Esophagus muscularis mucosa (tissue), 4 donors: ENCODE results near the gene TMEM45A. TPM values are rescaled to one million over a fixed set of nuclear protein-coding genes. Genes with fewer than 3 reads are reported as not detected.

Experiments
- DNase-seq: peaks from one replicate; pipeline ENCODE4 v3.0.0-alpha.2; 2017; ENCODE audit errors: extremely low spot score
- H3K27ac ChIP-seq, 4 donors: fragments of 200-600 bp; sonication (generic); replicated peaks in 1 of 4; 1 replicate in 3 of 4; 2 replicates in 1 of 4; pipeline ENCODE4 v1.5.1; 2016 to 2019; ENCODE audit warnings: mild to moderate bottlenecking in 1 of 4
- H3K27me3 ChIP-seq, 4 donors: fragments of 200-600 bp; sonication (generic); one replicate each; pipeline versions ENCODE4 v1.5.1 to v1.6.0; 2016 to 2019
- H3K36me3 ChIP-seq, 4 donors: fragments of 200-600 bp; sonication (generic); one replicate each; pipeline ENCODE4 v1.5.1; 2016 to 2019
- H3K4me1 ChIP-seq, 4 donors: fragments of 200-600 bp; sonication (generic); one replicate each; pipeline ENCODE4 v1.5.1; 2016 to 2019
- H3K4me3 ChIP-seq, 4 donors: fragments of 200-600 bp; sonication (generic); 1 replicate in 2 of 4; 2 replicates in 2 of 4; pipeline ENCODE4 v1.5.1; 2016 to 2019; ENCODE audit warnings: mild to moderate bottlenecking in 4 of 4, moderate library complexity in 1 of 4
- H3K9me3 ChIP-seq, 4 donors: fragments of 200-600 bp; sonication (generic); 1 replicate in 3 of 4; 2 replicates in 1 of 4; pipeline ENCODE4 v1.5.1; 2016 to 2019
- EP300 ChIP-seq: sonication (generic); formaldehyde crosslinking; IDR thresholded peaks from one replicate; pipeline ENCODE4 v1.6.1; 2017; ENCODE audit warnings: antibody characterized with exemption
- POLR2A ChIP-seq: fragments of 450-650 bp; IDR thresholded peaks from one replicate; pipeline ENCODE4 v1.6.1; 2017; ENCODE audit warnings: antibody characterized with exemption, moderate library complexity, mild to moderate bottlenecking, low read depth
- POLR2AphosphoS5 ChIP-seq, 2 donors: sonication (generic); formaldehyde crosslinking; IDR thresholded peaks; one replicate each; pipeline ENCODE4 v1.6.1; 2017; ENCODE audit warnings: antibody characterized with exemption in 2 of 2
- WGBS: methylation state at CpG from one replicate; pipeline ENCODE4 v1.1.5; 2018; 5-methylcytosine and 5-hydroxymethylcytosine counted together
- intact Hi-C: fragments of 100-400 bp; cut with DNase I; formaldehyde crosslinking; loops from one replicate; pipeline ENCODE4 v1.15.1; 2023
- total RNA-seq, 4 donors: library from RNA; depleted of rRNA; stranded (reverse); fragments of >200 nt; gene quantifications; one replicate each; pipeline versions ENCODE4 v1.1.0 to v1.2.1, GENCODE V29; 2016
- TF ChIP-seq, protein P1 (sequence below), 3 experiments: fragments of 200-600 bp in 2 of 3; fragments of 450-650 bp in 1 of 3; sonication (generic) in 2 of 3; IDR thresholded peaks; one replicate each; pipeline ENCODE4 v1.5.1; 2017 to 2019; ENCODE audit warnings: antibody characterized with exemption in 3 of 3, mild to moderate bottlenecking in 2 of 3, moderate library complexity in 1 of 3

The TMEM45A gene
- total RNA-seq, 4 donors from 2014 or later: 8.7 to 17.2 (median 9.6) TPM

DNA sequence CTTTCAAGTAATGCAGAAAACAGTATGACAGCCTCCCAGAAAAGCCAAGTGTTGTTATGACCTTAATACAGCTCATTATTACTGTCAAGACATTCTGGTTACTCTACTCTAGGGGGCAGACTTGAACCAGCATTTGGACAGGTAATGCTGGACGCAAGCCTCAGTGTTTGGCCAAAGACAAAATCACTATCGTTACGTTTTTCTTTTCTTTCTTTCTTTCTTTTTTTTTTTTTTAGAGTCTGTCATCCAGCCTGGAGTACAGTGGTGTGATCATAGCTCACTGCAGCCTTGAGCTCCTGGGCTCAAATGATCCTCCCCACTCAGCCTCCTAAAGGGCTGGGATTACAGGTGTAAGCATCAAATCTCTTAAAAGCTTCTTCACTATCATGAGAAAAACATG lies 29.4 kb upstream of the TMEM45A start:
- no peak overlapping the region for H3K27ac ChIP-seq
- DNase-seq: peak; percentile 17
- no peak overlapping the region for H3K4me3 ChIP-seq
- no peaks in the 10 kb centered on the region for H3K27me3 ChIP-seq
- no peaks in the 10 kb centered on the region for H3K9me3 ChIP-seq
- intact Hi-C loops: loop anchor here (1.0 kb wide), 1 partner anchor 127 kb away; no protein-coding TSS in a partner anchor
- no peaks in the 10 kb centered on the region for H3K4me1 ChIP-seq
- 0% methylated on average over 3 of the region's 3 CpGs for WGBS
- TF ChIP-seq, protein P1, sequence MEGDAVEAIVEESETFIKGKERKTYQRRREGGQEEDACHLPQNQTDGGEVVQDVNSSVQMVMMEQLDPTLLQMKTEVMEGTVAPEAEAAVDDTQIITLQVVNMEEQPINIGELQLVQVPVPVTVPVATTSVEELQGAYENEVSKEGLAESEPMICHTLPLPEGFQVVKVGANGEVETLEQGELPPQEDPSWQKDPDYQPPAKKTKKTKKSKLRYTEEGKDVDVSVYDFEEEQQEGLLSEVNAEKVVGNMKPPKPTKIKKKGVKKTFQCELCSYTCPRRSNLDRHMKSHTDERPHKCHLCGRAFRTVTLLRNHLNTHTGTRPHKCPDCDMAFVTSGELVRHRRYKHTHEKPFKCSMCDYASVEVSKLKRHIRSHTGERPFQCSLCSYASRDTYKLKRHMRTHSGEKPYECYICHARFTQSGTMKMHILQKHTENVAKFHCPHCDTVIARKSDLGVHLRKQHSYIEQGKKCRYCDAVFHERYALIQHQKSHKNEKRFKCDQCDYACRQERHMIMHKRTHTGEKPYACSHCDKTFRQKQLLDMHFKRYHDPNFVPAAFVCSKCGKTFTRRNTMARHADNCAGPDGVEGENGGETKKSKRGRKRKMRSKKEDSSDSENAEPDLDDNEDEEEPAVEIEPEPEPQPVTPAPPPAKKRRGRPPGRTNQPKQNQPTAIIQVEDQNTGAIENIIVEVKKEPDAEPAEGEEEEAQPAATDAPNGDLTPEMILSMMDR (IDR thresholded peaks at IDR 0.05): peak; percentile 58 to 68 (median 66)
- no peak for TF ChIP-seq EP300
- H3K36me3 ChIP-seq: no peaks in the 10 kb centered on the region

DNA sequence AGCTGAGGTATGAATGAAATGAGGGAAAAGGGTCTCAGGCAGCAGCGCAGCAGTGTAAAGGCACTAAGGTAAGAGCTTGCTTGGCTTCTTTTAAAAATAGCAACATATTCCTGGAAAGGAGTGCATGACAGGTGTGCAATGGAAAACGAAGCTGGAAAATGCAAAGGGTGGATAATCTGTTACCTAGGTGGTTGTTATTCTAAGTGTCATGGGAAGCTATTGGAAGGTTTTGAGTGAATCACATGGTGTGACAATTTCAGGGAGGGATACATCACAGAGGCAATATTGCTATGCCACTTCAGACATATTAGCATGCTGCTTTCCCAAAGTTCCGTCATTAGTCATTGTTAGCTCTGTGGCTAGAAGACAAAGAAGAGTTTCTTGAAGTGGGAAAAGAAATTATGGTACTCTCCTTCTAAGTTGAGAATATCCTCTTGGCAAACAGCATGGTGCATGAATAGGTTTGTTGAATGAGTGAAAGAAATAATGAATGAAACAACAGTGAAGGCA lies 28.7 kb upstream of the TMEM45A start:
- no peak overlapping the region for H3K4me3 ChIP-seq
- intact Hi-C loops: loop anchor here (1.0 kb wide), 1 partner anchor 127 kb away; no protein-coding TSS in a partner anchor
- no peaks in the 10 kb centered on the region for H3K4me1 ChIP-seq
- no peaks in the 10 kb centered on the region for H3K27me3 ChIP-seq
- no peak overlapping the region for H3K27ac ChIP-seq
- TF ChIP-seq POLR2AphosphoS5 (IDR thresholded peaks at IDR 0.05): no peak
- TF ChIP-seq EP300: no peak
- TF ChIP-seq, protein P1 (IDR thresholded peaks at IDR 0.05): no peak
- no peak for TF ChIP-seq POLR2A
- no peaks in the 10 kb centered on the region for H3K36me3 ChIP-seq
- no peaks in the 10 kb centered on the region for H3K9me3 ChIP-seq
- 73% methylated on average over 3 of the region's 3 CpGs for WGBS
- peak; percentile 60 for DNase-seq

DNA sequence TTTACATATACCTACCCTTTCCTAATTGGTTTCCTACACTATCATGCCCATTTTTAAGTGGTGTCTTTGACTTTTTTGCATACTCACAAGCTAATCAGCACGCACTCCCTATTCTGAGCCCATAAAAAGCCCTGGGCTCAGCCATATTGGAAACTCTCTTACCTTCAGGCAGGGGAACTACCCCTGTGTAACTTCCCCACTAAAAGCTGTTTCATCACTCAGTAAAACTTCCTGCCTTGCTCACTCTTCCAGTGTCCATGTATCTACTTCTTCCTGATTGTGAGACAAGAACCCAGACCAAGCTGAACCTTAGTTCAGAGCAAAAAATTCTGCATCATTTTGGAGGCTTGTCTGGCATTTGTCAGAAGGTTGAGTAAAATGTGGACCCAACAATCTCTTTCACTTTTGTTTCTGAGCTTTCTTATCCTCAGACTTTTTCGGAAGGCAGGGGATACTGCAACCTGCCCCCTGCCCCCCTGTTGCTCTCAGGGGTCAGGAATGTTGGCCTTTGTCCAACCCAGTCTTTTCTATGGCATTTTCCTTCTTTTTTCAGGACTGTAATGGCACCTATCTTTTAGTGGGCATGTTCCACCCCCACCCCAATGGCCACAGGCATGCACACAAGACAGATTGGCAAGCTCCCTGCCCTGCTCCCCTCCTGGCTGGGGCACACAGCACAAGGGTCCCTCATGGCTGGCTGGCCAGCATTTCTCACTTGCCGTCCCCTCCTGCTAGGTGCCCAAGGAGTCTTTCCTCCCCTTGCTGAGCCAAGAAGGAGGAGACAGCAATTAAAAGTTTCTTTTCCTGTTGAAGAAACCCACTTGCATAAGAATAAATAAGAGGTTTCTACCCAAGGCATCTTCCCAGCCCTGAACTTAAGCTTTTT lies 26.3 kb upstream of the TMEM45A start:
- H3K27ac ChIP-seq: no peak overlapping the region
- no peak for TF ChIP-seq POLR2AphosphoS5 (IDR thresholded peaks at IDR 0.05)
- TF ChIP-seq, protein P1 (IDR thresholded peaks at IDR 0.05): no peak
- TF ChIP-seq EP300: no peak
- TF ChIP-seq POLR2A: no peak
- intact Hi-C loops: no loop called here
- no peak overlapping the region for H3K4me3 ChIP-seq
- WGBS: 78% methylated on average over 3 of the region's 3 CpGs
- H3K4me1 ChIP-seq: no peaks in the 10 kb centered on the region
- no peaks in the 10 kb centered on the region for H3K9me3 ChIP-seq
- H3K27me3 ChIP-seq: no peaks in the 10 kb centered on the region
- peak; percentile 87 for DNase-seq
- no peaks in the 10 kb centered on the region for H3K36me3 ChIP-seq

DNA sequence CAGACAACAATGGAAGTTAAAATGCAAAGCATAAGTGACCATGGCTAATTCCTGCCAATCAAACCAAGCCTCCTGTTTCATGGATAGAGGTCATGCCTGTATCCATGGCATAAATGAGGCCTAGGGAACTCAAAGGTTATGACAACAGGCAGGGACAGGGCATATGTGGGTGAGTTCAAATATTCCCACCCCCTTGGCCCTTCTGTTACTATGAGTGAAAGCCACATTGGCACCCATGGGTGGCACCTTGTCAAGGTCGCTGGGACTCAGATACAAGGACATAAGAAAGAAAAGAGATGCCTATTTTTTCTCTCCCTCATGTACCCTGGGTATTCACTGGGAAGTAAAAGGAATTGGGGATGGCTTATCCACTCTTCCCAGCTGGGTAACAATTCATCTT lies 25.3 kb upstream of the TMEM45A start:
- TF ChIP-seq POLR2A: no peak
- TF ChIP-seq EP300: no peak
- TF ChIP-seq POLR2AphosphoS5 (IDR thresholded peaks at IDR 0.05): no peak
- TF ChIP-seq, protein P1 (IDR thresholded peaks at IDR 0.05): no peak
- Histone ChIP-seq H3K27ac (no peak overlapping the region), H3K27me3 (no peaks in the 10 kb centered on the region), H3K4me3 (no peak overlapping the region), H3K9me3 (no peaks in the 10 kb centered on the region), H3K4me1 (no peaks in the 10 kb centered on the region), H3K36me3 (no peaks in the 10 kb centered on the region)
- 92% methylated on average over 1 of the region's 1 CpG for WGBS
- no peak for DNase-seq
- intact Hi-C loops: no loop called here
